Memory B cell (primary cell): ENCODE results near the gene SBF1.

Source experiments
- ATAC-seq: fragments of 150-1000 bp; cut with Tn5 transposase; 2 replicates; pipeline ENCODE4 v1.10.0; 2021; ENCODE audit warnings: low read depth, mild to moderate bottlenecking, moderate library complexity
- DNase-seq, 2 donors: peaks; one replicate each; pipeline ENCODE4 v3.0.0; 2022; ENCODE audit warnings: low spot score in 2 of 2
- H3K27ac Mint-ChIP-seq: one replicate; pipeline ENCODE4 v1.8.0; 2022; ENCODE audit warnings: mild to moderate bottlenecking, moderate library complexity, mixed read lengths
- H3K27me3 Mint-ChIP-seq: one replicate; pipeline ENCODE4 v1.8.0; 2022; ENCODE audit warnings: mixed read lengths
- H3K36me3 Mint-ChIP-seq: one replicate; pipeline ENCODE4 v1.8.0; 2022; ENCODE audit warnings: mild to moderate bottlenecking, mixed read lengths
- H3K4me1 Mint-ChIP-seq: one replicate; pipeline ENCODE4 v1.8.0; 2022; ENCODE audit warnings: mixed read lengths
- H3K4me3 Mint-ChIP-seq: one replicate; pipeline ENCODE4 v1.8.0; 2022; ENCODE audit warnings: mild to moderate bottlenecking, moderate library complexity, mixed read lengths
- H3K9me3 Mint-ChIP-seq: one replicate; pipeline ENCODE4 v1.8.0; 2022; ENCODE audit warnings: mixed read lengths

Gene SBF1

DNA sequence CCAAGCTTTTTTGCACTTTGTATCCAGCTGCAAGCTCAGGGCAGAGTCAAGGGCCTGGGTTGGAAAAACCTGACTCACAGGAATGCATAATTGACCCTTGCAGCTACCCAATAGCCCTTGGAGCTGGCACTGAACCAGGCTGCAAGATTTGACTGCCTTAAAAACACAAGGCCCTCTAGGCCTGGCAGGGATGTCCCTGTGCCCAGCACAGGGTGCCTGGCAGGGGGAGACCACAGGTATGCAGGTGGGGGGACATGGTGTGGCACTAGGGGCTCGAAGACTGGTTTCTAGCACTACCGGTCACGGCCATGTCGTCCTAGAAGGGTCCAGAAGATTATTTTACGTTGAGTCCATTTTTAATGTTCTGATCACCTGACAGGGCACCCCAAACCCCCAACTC is 30.2 kb downstream of the SBF1 start:
- no peak for DNase-seq
- Mint-ChIP-seq H3K27me3 (no peaks in the 10 kb centered on the region), H3K27ac (peak overlapping the region; percentile 85), H3K4me3 (no peak overlapping the region), H3K36me3 (peaks cover 7% of the 10 kb centered on the region), H3K4me1 (peaks cover 12% of the 10 kb centered on the region), H3K9me3 (no peaks in the 10 kb centered on the region)
- ATAC-seq = no peak

DNA sequence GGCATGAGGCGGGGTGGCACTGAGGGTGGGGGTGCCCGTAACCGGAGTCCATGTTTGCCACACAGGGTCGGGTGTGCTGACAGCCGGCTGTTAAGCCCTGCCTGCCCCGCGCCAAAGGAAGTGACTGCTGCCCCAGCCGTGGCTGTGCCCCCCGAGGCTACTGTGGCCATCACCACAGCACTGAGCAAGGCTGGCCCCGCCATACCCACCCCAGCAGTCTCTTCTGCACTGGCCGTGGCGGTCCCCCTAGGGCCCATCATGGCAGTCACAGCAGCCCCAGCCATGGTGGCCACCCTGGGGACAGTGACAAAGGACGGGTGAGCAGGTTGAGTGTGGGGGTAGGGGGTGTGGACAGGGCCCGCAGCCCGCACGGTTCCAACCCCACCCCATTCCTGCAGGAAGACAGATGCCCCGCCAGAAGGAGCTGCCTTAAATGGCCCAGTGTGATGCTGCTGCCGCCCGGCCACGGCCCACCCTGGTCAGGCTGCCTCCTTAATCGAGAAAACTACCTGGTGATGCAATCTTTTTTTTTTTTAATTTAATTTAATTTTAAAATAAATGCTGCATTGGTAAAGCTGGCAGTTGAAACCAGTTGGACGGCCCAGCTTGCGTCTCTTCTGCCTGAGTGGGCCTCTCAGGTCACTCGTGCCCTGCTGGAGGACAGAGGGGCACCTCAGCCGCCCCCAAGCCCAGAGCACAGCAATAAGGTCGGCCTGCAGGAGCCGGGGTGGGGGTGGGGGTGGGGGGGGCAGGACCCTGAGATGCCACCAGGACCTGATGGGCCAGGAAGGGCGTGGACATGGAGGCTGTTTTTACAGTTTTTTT is 30.8 kb downstream of the SBF1 start:
- Mint-ChIP-seq H3K27me3 (no peaks in the 10 kb centered on the region), H3K27ac (no peak overlapping the region), H3K4me1 (peaks cover 10% of the 10 kb centered on the region), H3K9me3 (no peaks in the 10 kb centered on the region), H3K36me3 (peaks cover 5% of the 10 kb centered on the region), H3K4me3 (no peak overlapping the region)
- DNase-seq = no peak
- no peak for ATAC-seq

DNA sequence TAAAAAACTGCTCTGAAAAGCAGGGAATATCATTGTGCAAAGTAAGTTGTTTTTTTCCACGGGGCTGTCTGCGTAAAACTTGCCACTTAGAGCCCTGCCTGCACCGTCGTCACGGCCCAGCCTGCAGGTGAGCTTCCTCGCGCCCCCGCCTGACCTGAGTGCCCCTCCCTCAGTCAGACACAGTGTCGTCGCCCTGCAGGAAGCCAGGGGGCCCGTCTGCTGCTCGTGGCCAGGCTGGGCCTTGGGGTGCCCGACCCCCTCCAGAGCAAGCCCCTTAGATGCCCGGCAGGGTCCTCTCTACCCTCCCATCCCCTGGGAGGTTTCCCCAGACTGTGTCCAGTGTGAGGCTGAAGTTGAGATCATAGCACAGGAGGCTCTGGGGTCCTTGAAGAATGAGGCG is 31.6 kb downstream of the SBF1 start:
- no peak for ATAC-seq
- Mint-ChIP-seq H3K4me3 (no peak overlapping the region), H3K36me3 (peaks cover 2% of the 10 kb centered on the region)

DNA sequence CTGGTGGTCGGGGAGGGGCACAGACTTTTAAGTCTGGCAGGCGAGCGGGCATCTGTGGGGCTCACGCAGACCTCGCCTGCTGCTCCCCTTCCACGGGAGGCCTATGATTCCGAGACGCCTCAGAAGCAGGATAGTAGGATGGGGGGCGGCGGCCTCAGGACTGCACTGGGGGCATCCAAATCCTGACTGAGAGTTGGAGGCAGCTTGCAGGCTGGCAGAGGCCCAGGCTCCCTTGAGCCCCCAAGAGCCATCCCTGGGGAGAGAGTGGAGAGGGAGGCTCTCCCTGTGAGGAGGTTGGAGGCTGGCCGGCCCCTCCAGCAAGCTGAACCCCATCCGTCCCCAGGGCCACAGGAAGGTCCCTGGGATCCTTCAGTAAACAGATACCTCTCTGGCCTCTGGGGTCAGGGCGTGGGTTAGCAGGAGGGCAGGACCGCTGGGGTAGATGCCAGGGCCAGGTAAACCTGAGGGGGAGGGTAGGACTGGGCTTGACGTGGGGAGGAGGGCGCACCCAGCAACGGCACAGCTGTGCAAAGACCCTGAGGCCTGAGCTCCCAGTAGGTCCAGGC is 33.3 kb downstream of the SBF1 start:
- no peak for DNase-seq
- no peaks in the 10 kb centered on the region for H3K9me3 Mint-ChIP-seq
- H3K4me3 Mint-ChIP-seq = no peak overlapping the region
- H3K36me3 Mint-ChIP-seq = no peaks in the 10 kb centered on the region
- ATAC-seq = no peak
- H3K27me3 Mint-ChIP-seq = no peaks in the 10 kb centered on the region
- H3K27ac Mint-ChIP-seq = peak overlapping the region; percentile 75
- peaks cover 7% of the 10 kb centered on the region for H3K4me1 Mint-ChIP-seq

More for the DNA sequence above, 31.6 kb downstream of the SBF1 start:
- peaks cover 7% of the 10 kb centered on the region for H3K4me1 Mint-ChIP-seq
- no peak for DNase-seq
- no peaks in the 10 kb centered on the region for H3K9me3 Mint-ChIP-seq
- peak overlapping the region; percentile 20 for H3K27ac Mint-ChIP-seq
- H3K27me3 Mint-ChIP-seq = no peaks in the 10 kb centered on the region

DNA sequence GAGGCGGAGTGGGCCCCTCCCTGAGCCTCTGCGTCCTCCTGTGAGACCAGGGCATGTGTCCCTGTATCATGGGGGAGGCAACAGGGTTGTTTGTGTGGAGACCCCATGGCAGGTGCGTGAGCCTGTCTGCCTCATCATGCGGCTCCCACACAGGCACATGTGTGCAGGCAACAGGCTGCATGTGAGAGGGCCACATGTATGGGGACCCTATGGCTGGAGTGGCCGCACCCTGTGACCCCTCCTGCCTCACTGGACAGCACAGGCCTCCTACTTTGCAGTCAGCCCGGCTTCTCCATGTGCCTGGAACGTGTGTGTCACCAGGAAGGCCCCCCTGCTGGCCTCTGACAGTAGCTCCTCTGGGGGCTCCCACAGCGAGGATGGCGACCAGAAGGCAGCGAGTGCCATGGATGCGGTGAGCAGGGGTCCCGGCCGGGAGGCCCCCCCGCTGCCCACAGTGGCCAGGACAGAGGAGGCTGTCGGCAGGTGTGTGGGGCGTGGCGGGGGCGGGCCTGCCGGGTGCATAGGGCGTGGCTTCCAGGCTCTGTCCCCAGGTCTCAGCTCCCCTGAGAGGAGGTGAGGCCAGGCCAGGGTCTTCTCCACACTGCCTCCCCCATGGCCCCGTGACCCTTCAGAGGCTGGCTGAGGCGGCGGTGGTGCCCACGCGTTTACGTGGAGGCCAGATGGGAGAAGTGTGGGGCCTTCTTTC is 34.1 kb downstream of the SBF1 start:
- no peaks in the 10 kb centered on the region for H3K27me3 Mint-ChIP-seq

DNA sequence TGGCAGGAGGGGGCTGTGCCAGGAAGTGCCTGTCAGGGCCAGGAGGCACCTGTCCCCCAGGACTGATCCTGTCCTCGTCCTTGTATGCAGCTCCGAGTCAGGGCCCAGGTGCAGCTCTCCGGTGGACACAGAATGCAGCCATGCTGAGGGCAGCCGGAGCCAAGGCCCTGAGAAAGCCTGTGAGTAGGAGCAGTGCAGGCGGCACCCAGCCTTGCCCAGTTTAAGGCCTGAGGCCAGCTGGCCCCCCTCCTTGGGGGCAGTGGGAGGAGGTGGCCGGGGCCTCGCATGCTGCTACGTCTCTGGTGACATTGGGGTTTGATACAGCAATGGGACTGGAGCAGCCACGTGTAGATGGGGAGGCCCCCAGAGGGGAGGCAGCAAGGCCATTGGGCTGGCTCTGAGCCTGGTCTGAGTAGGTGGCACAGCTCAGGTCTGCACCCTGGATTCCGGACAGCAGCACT is 34.9 kb downstream of the SBF1 start:
- no peaks in the 10 kb centered on the region for H3K9me3 Mint-ChIP-seq
- H3K4me3 Mint-ChIP-seq = no peak overlapping the region
- no peak for ATAC-seq
- H3K27me3 Mint-ChIP-seq = no peaks in the 10 kb centered on the region
- no peak for DNase-seq
- no peak overlapping the region for H3K27ac Mint-ChIP-seq
- peaks cover 4% of the 10 kb centered on the region for H3K4me1 Mint-ChIP-seq
- H3K36me3 Mint-ChIP-seq = peaks cover 5% of the 10 kb centered on the region

More for the DNA sequence above, 34.1 kb downstream of the SBF1 start:
- H3K27ac Mint-ChIP-seq = peak overlapping the region; percentile 75
- no peak overlapping the region for H3K4me3 Mint-ChIP-seq
- H3K9me3 Mint-ChIP-seq = no peaks in the 10 kb centered on the region
- no peak for DNase-seq
- no peaks in the 10 kb centered on the region for H3K36me3 Mint-ChIP-seq
- peaks cover 4% of the 10 kb centered on the region for H3K4me1 Mint-ChIP-seq
- no peak for ATAC-seq

DNA sequence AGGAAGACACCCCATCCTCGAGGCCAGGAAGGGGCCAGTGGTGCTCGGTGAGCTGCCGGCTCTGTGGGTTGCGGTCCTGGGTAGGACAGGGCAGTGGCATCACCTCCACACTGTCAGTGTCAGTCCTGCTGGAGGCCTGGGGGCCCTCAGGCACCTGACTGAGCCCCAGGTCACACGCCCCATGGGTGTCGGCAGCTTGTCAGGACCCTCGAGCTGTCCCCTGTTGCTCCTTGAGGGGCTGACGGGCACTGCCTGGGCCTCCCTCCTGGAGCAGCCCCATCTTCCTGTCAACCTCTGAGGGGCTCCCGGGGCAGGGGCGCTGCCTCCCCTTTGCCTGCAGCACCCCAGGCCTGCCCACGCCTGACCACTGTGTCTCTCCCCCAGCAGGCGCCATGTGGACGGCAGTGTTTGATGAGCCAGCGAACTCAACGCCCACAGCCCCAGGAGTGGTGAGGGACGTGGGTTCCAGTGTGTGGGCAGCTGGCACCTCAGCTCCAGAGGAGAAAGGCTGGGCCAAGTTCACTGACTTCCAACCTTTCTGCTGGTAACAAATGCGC is 35.4 kb downstream of the SBF1 start:
- peaks cover 4% of the 10 kb centered on the region for H3K4me1 Mint-ChIP-seq
- DNase-seq = no peak
- ATAC-seq = no peak
- no peaks in the 10 kb centered on the region for H3K27me3 Mint-ChIP-seq
- H3K9me3 Mint-ChIP-seq = no peaks in the 10 kb centered on the region
- H3K4me3 Mint-ChIP-seq = no peak overlapping the region
- no peak overlapping the region for H3K27ac Mint-ChIP-seq
- H3K36me3 Mint-ChIP-seq = peaks cover 5% of the 10 kb centered on the region

DNA sequence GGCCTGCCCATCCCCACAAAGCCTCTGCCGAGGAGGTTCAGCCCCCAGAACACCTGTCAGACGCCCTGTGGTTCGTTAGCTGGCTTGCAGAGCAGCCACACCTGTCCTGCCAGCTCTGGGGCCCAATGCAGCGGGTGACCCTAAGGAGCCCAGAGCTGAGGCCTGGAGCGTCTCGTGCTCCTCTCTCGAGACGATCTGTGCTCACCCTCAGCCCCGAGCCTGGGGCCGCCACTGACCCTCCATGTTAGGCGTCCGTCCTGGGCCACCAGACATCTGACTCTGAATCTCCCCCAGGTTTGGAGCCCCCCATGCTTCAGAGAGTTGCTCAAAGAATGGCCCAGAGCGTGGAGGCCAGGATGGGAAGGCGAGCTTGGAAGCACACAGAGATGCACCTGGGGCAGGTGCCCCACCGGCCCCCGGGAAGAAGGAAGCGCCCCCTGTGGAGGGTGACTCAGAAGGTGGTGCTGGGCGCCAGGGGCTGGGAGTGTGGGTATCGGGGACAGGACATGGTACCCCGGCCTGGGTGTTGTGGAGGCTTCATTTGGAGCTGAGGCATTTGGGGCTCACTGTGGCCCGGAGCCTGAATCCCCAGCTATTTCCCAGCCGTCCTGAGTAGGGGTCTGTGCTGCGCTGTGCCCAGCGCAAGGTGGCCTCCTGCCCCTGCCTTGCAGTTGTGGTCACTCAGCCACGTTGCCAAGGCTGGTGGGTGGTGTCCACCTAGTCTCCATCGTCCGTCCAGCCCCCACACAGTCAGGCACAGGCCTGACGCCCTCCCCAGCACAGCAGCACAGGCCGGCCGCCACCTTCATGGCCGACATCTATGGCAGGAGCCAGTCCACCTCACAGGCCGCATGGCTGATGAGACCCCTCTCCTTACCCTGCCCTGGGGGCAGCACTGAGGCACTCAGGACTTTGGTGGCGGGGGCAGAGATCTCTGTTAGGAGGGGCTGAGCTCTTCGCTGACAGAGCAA is 36.2 kb downstream of the SBF1 start:
- peaks cover 5% of the 10 kb centered on the region for H3K36me3 Mint-ChIP-seq
- H3K4me3 Mint-ChIP-seq = no peak overlapping the region
- H3K4me1 Mint-ChIP-seq = peaks cover 4% of the 10 kb centered on the region
- ATAC-seq = no peak
- DNase-seq = no peak
- H3K27me3 Mint-ChIP-seq = no peaks in the 10 kb centered on the region
- no peak overlapping the region for H3K27ac Mint-ChIP-seq
- no peaks in the 10 kb centered on the region for H3K9me3 Mint-ChIP-seq

DNA sequence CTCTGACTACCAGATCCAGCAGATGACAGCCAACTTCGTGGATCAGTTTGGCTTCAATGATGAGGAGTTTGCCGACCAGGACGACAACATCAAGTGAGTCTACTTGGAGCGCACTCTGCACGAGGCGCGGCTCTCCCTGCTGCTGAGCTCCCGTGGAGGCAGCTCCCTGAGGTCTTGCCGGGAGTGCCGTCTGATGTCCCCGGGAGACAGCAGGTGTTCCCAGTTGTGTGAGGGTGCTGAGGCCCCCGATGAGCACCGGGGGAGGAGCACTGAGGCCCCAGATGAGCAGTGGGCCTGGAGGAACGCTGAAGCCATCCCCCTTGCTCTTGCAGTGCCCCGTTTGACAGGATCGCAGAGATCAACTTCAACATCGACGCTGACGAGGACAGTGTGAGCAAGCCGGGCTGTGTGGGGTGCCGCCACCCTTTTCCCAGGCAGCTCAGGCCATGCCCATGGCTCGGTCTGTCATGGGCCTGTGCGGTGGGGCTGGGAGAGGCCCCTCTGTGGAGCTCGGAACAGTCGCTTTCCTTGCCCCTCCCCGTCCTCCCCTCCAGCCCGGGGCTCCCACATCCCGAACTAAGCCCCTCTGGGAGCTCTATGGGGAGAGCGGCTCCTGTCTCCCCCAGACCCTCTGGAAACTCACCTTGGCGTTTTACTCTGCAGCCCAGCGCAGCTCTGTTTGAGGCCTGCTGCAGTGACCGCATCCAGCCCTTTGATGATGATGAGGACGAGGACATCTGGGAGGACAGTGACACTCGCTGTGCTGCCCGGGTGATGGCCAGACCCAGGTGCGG is 37.1 kb downstream of the SBF1 start:
- peaks cover 5% of the 10 kb centered on the region for H3K36me3 Mint-ChIP-seq
- no peaks in the 10 kb centered on the region for H3K27me3 Mint-ChIP-seq
- no peaks in the 10 kb centered on the region for H3K4me1 Mint-ChIP-seq
- no peak for ATAC-seq
- H3K9me3 Mint-ChIP-seq = no peaks in the 10 kb centered on the region
- no peak for DNase-seq
- no peak overlapping the region for H3K27ac Mint-ChIP-seq
- no peak overlapping the region for H3K4me3 Mint-ChIP-seq

DNA sequence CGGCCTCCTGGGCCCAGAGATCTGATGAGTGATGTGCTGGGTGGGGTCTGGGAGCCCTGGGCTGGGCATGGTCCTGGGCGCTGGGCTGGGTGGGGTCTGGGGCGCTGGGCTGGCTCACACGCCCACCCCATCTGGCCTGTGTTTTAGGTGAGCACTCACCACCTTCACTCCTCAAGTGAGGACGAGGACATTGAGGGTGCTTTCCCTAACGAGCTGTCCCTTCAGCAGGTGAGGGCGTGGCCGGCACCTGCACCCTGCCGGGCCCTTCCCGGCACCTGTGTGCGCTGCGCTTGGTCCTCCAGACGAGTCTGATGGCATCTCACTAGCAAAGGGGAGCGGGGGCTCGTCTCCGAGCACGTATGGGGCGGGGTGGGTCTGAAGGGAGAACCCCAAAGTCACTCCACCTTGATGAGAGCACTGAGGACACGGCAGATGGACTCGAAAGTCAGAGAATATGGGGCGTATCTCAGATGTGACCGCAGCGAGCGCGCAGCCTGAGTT is 37.9 kb downstream of the SBF1 start:
- ATAC-seq = no peak
- Mint-ChIP-seq H3K4me3 (no peak overlapping the region), H3K27me3 (no peaks in the 10 kb centered on the region), H3K36me3 (peaks cover 5% of the 10 kb centered on the region), H3K27ac (no peak overlapping the region), H3K9me3 (no peaks in the 10 kb centered on the region), H3K4me1 (no peaks in the 10 kb centered on the region)
- no peak for DNase-seq

DNA sequence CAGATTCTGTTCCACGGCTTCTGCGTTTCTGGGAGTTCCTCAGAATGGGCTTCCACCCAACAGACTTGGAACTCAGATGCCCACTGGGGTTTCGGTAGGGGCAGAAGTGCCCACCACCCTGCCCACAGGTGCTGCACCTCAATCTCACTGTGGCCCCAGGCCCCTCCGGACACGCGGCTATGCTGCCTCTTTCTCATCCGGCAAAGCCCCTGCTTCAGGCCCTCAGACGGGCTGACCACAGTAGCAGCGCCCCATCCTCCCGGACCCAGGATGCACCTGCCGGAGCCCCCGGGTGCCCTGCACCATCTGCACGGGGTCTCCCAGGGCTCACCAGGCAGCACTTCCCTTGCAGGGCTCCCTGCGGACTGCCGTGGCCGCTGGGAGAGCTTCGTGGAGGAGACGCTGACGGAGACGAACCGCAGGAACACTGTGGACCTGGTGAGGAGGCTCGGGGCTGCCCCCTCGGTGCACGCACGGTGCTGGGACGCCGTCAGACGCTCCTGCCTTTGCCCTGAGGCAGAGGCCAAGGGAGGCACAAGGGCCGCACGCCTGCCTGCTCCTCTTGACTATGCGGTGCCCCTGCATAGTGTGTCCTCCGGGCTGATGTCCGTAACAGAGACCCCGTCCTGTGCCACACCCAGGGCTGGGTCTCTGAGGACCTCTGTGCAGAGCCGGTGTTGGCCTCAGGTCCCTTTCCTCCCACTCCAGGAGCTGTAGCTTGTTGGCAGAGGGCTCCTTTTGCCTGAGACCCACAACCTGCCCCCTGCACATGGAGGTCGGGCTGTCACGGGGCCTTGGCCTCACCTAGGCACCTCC is 38.6 kb downstream of the SBF1 start:
- H3K4me1 Mint-ChIP-seq = no peaks in the 10 kb centered on the region
- no peak for ATAC-seq
- H3K36me3 Mint-ChIP-seq = peaks cover 9% of the 10 kb centered on the region
- no peak overlapping the region for H3K4me3 Mint-ChIP-seq
- H3K9me3 Mint-ChIP-seq = no peaks in the 10 kb centered on the region
- DNase-seq = no peak
- no peak overlapping the region for H3K27ac Mint-ChIP-seq
- no peaks in the 10 kb centered on the region for H3K27me3 Mint-ChIP-seq
